ENCODE results near the gene FOXF2. TPM values are rescaled to one million over a fixed set of nuclear protein-coding genes. Genes with fewer than 3 reads are reported as not detected.
A peak's percentile ranks its signal among the peaks of the same experiment; 100 is the strongest.

The FOXF2 gene
- total RNA-seq, 1 donor from 2014 or later = 8.1 TPM

DNA sequence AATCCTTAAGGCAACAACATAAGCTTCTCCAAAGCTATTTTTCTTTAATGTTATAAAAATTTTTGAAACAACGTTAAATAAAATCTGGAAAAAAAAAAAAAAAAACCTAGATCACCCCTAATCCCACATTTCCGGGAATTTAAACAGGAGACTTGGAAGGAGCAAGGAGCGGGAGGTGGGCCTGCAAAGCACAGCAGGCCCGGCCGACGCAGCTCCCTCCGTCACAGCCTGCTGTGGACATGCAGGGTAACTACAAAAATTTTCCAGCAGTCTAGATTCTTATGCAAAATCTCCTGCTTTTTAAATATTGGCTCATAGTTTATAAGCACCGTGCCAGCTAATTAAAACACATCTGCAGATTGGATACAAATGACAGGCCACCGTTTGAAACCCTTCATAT is 23.5 kb downstream of the FOXF2 start:
- H3K27me3 Mint-ChIP-seq = peaks cover 55% of the 10 kb centered on the region
- H3K9me3 Mint-ChIP-seq = no peaks in the 10 kb centered on the region
- no peak overlapping the region for H3K27ac Mint-ChIP-seq
- TF ChIP-seq, protein P1, sequence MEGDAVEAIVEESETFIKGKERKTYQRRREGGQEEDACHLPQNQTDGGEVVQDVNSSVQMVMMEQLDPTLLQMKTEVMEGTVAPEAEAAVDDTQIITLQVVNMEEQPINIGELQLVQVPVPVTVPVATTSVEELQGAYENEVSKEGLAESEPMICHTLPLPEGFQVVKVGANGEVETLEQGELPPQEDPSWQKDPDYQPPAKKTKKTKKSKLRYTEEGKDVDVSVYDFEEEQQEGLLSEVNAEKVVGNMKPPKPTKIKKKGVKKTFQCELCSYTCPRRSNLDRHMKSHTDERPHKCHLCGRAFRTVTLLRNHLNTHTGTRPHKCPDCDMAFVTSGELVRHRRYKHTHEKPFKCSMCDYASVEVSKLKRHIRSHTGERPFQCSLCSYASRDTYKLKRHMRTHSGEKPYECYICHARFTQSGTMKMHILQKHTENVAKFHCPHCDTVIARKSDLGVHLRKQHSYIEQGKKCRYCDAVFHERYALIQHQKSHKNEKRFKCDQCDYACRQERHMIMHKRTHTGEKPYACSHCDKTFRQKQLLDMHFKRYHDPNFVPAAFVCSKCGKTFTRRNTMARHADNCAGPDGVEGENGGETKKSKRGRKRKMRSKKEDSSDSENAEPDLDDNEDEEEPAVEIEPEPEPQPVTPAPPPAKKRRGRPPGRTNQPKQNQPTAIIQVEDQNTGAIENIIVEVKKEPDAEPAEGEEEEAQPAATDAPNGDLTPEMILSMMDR (conservative IDR thresholded peaks at IDR 0.05) = peak; percentile 19
- no peaks in the 10 kb centered on the region for H3K36me3 Mint-ChIP-seq
- DNase-seq (ENCODE audit: extremely low spot score, unreplicated experiment) = no peak
- H3K4me1 Mint-ChIP-seq (ENCODE audit: unreplicated experiment) = peaks cover 5% of the 10 kb centered on the region
- no peak overlapping the region for H3K4me3 Mint-ChIP-seq

DNA sequence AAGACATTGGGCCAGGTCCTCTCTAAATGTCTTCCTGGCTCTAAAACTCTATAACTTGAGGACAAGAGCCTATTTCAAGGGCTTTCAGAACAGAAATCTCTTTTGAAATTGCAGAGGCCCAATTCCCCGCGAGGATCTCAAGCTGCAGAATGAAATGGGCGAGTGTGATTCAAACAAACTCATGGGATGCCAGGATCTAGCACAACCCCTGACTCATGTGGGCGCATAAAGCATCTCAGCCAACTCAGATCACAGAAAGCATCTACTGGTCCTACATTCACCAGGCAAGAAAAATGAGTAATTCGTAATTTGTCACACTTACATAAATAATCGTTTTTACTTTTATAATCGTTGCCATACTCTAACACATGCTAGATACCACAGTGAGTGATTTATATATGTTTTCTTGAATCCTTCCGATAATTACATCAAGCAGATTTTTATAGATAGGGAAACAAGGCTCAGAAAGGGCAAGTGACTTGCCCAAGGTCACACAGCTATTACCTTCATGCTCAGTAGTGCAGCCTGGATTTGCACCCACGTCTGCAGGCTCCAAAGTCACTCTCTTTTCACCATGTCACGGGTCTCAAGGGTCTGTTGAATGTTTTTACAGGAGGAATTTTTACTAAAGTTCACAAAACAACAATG is 26.2 kb downstream of the FOXF2 start:
- TF ChIP-seq, protein P1 (conservative IDR thresholded peaks at IDR 0.05) = no peak
- Mint-ChIP-seq H3K27ac (no peak overlapping the region), H3K36me3 (no peaks in the 10 kb centered on the region), H3K4me3 (no peak overlapping the region), H3K9me3 (no peaks in the 10 kb centered on the region), H3K27me3 (peaks cover 36% of the 10 kb centered on the region), H3K4me1 (ENCODE audit: unreplicated experiment) (no peaks in the 10 kb centered on the region)
- DNase-seq (ENCODE audit: extremely low spot score, unreplicated experiment) = no peak

DNA sequence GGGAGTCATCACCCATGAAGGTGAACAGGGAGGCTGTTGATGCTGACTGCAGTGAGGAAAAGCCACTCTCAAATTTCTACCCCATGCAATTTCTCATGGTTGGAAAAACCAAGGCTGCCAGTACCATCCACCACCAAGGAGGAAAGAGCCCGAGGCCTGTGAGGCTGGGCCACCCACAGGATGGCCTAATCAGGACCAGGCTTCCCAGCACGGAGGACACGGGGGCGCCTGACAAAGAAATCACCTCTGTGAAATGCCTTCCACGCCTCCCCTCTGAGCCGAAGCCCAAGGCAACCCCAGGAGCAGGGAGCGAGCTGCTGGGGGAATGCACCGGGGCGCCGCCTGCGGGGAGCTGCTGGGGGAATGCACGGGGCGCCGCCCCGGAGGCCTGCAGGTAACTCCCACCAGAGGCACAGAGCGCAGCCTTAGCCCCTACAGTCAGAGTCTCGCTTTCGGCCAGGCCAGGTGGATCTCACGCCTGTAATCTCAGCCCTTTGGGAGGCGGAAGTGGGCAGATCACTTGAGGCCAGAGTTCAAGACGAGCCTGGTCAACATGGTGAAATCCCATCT is 26.9 kb downstream of the FOXF2 start:
- TF ChIP-seq, protein P1 (conservative IDR thresholded peaks at IDR 0.05) = no peak
- no peak overlapping the region for H3K27ac Mint-ChIP-seq
- no peak for DNase-seq (ENCODE audit: extremely low spot score, unreplicated experiment)

DNA sequence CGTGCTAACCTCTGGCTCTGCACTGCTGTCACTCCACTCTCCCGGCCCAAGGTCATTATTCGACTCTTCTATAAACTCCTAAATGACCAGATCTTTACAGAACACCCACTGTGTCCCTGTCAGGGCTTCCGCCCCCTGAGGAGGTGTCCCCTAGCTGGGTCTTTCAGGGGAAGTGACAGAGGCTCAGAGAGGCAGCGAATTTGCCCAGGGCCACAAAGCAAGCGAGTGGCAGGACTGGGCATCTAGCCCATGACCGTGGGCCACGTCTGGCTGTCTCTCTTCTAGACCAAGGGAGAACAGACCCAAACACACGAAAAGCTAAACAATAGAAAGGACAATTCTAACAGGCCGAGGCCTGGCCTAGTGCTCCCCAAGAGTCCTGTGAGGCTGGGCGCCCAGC is 27.4 kb downstream of the FOXF2 start:
- H3K27me3 Mint-ChIP-seq = peaks cover 36% of the 10 kb centered on the region
- H3K9me3 Mint-ChIP-seq = no peaks in the 10 kb centered on the region
- DNase-seq (ENCODE audit: extremely low spot score, unreplicated experiment) = no peak
- no peak overlapping the region for H3K4me3 Mint-ChIP-seq
- no peak overlapping the region for H3K27ac Mint-ChIP-seq
- TF ChIP-seq, protein P1 (conservative IDR thresholded peaks at IDR 0.05) = no peak
- H3K36me3 Mint-ChIP-seq = no peaks in the 10 kb centered on the region
- no peaks in the 10 kb centered on the region for H3K4me1 Mint-ChIP-seq (ENCODE audit: unreplicated experiment)

More for the DNA sequence above, 26.9 kb downstream of the FOXF2 start:
- no peak overlapping the region for H3K4me3 Mint-ChIP-seq
- H3K9me3 Mint-ChIP-seq = no peaks in the 10 kb centered on the region
- H3K27me3 Mint-ChIP-seq = peaks cover 36% of the 10 kb centered on the region
- no peaks in the 10 kb centered on the region for H3K4me1 Mint-ChIP-seq (ENCODE audit: unreplicated experiment)
- no peaks in the 10 kb centered on the region for H3K36me3 Mint-ChIP-seq

DNA sequence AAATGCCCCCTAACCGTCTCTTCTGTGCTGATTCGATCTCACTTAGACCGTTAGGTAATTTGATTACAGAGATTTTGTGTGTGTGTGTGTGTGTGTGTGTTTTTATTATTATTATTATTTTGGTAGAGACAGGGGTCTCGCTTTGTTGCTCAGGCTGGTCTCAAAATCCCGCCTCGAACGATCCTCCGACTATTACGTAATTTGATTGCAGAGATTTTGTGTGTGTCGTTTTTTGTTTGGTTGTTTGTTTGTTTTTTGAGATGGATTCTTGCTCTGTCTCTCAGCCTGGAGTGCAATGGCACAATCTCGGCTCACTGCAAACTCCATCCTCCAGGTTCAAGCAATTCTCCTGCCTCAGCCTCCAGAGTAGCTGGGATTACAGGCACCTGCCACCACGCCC is 28.3 kb downstream of the FOXF2 start:
- Mint-ChIP-seq H3K4me3 (no peak overlapping the region), H3K36me3 (no peaks in the 10 kb centered on the region), H3K27me3 (peaks cover 34% of the 10 kb centered on the region), H3K27ac (no peak overlapping the region), H3K9me3 (no peaks in the 10 kb centered on the region), H3K4me1 (ENCODE audit: unreplicated experiment) (no peaks in the 10 kb centered on the region)
- TF ChIP-seq, protein P1 (conservative IDR thresholded peaks at IDR 0.05) = no peak
- DNase-seq (ENCODE audit: extremely low spot score, unreplicated experiment) = no peak

Measured in type B pancreatic cell (in vitro differentiated cells).